ENCODE data around the gene GORAB.

GORAB gene

GRCh38 chr1:170593173-170594011 lies 61.4 kb downstream of the GORAB start:
- DNase-seq = no peak

GRCh38 chr1:170594066-170594626 lies 62.2 kb downstream of the GORAB start:
- DNase-seq = no peak

DNA sequence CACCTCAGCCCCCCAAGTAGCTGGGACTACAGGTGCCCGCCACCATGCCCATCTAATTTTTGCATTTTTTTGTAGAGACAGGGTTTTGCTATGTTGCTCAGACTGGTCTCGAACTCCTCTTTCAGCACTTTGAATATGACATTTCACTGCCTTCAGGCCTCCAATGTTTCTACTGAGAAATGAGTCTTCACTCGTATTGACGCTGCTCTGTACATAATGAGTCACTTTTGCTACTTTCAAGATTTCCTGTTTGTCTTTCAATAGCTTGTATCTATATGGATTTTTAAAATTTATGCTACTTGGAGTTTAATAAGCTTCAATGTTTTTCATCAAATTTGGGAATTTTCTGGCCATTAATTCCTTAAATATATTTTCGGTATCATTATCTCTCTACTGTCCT lies 64.7 kb downstream of the GORAB start:
- DNase-seq = no peak

DNA sequence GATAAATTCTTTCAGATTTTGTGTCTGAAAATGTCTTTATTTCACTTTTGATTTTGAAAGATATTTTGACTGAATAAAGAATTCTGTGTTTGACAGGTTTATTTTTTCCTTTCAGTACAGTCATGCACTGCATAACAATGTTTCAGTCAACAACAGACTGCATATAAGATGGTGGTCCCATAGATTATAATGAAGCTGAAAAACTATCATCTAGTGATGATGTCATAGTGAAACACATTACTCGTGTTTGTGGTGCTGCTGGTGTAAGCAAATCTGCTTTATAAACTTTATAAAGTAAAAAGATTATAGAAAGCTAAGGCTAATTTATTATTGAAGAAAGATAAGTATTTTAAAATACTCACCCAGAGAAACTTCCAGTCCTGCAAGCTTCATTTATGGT lies 66.7 kb downstream of the GORAB start:
- DNase-seq = no peak

DNA sequence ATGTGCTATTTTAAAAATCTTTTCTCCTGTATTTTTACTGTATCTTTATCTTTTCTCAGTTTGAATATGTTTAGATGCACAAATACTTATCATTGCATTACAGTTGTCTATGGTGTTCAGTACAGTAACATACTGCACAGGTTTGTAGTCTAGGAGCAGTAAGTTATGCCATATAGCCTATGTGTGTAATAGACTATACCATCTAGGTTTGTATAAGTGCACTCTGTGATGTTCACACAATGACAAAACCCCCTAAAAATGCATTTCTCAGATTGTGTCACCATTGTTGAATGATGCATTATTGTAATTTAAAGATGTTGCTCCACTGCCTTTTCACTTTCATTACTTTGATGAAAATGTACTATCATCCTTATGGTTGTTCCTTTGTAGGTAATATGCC lies 67.1 kb downstream of the GORAB start:
- no peak for DNase-seq

DNA sequence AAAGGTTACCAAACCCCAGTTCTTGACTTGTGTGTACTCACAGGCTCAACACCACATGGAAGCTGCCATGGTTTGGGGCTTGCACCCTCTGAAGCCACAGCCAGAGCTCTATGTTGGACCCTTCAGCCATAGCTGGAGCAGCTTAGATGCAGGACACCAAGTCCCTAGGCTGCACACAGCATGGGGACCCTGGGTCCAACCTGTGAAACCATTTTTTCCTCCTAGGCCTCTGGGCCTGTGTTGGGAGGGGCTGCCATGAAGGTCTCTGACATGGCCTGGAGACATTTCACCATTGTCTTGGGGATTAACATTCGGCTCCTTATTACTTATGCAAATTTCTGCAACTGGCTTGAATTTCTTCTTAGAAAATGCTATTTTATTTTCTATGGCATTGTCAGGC lies 69.9 kb downstream of the GORAB start:
- no peak for DNase-seq

Measured in suppressor macrophage treated with lipopolysaccharide for 4 hours (primary cell).